Uterus (tissue), 2 donors: ENCODE results near the gene ZSCAN23.

Experiments
- CTCF ChIP-seq, 4 experiments: fragments of 200-600 bp in 2 of 4; fragments of 450-650 bp in 2 of 4; sonication (generic) in 2 of 4; IDR thresholded peaks; one replicate each; pipeline ENCODE4 v1.5.1; 2016 to 2019; ENCODE audit warnings: antibody characterized with exemption in 4 of 4, mild to moderate bottlenecking in 2 of 4, moderate library complexity in 1 of 4
- POLR2A ChIP-seq, 2 donors: fragments of 450-650 bp; IDR thresholded peaks; one replicate each; pipeline ENCODE4 v1.6.1; 2016; ENCODE audit warnings: antibody characterized with exemption in 2 of 2, mild to moderate bottlenecking in 1 of 2, moderate library complexity in 1 of 2

GRCh38 chr6:28489366-28490204, 46.3 kb upstream of the ZSCAN23 start:
- TF ChIP-seq POLR2A (IDR thresholded peaks at IDR 0.05) (peak in 1 of 2 donors; percentile 47), CTCF (IDR thresholded peaks at IDR 0.05) (no peak)
